Upper lobe of left lung (tissue), 6 donors: Measurements from ENCODE around the gene CISH. TPM values are rescaled to one million over a fixed set of nuclear protein-coding genes. Genes with fewer than 3 reads are reported as not detected.

ENCODE experiments used
- ATAC-seq, 2 donors: fragments of 200-7000 bp; cut with Tn5 transposase; one replicate each; pipeline ENCODE4 v1.9.1; 2022; ENCODE audit warnings: mild to moderate bottlenecking in 2 of 2, moderate library complexity in 2 of 2; ENCODE audit not compliant: low FRiP score in 2 of 2
- DNase-seq, 2 donors: peaks; one replicate each; pipeline ENCODE4 v3.0.0-alpha.2; 2019 to 2020
- H3K27ac ChIP-seq, 4 donors: fragments of 200-600 bp; sonication (generic); one replicate each; pipeline ENCODE4 v1.5.1; 2016 to 2019
- H3K27me3 ChIP-seq, 4 donors: fragments of 200-600 bp; sonication (generic); one replicate each; pipeline ENCODE4 v1.5.1; 2017 to 2019
- H3K36me3 ChIP-seq, 4 donors: fragments of 200-600 bp; sonication (generic); one replicate each; pipeline ENCODE4 v1.5.1; 2016 to 2019
- H3K4me1 ChIP-seq, 4 donors: fragments of 200-600 bp; sonication (generic); one replicate each; pipeline ENCODE4 v1.5.1; 2018 to 2019
- H3K4me3 ChIP-seq, 4 donors: fragments of 200-600 bp; sonication (generic); one replicate each; pipeline ENCODE4 v1.5.1; 2017 to 2019; ENCODE audit warnings: mild to moderate bottlenecking in 2 of 4, moderate library complexity in 1 of 4
- H3K9me3 ChIP-seq, 4 donors: fragments of 200-600 bp; sonication (generic); one replicate each; pipeline ENCODE4 v1.5.1; 2018 to 2019
- EP300 ChIP-seq, 4 donors: sonication (generic); formaldehyde crosslinking; IDR thresholded peaks; one replicate each; pipeline ENCODE4 v1.5.1; 2017; ENCODE audit warnings: antibody characterized with exemption in 4 of 4, control low read depth in 2 of 4
- POLR2A ChIP-seq, 4 donors: fragments of 450-650 bp; IDR thresholded peaks; one replicate each; pipeline ENCODE4 v1.5.1; 2016 to 2017; ENCODE audit warnings: antibody characterized with exemption in 4 of 4, mild to moderate bottlenecking in 2 of 4
- POLR2AphosphoS5 ChIP-seq, 2 donors: sonication (generic); formaldehyde crosslinking; IDR thresholded peaks; one replicate each; pipeline ENCODE4 v1.5.1; 2017; ENCODE audit warnings: antibody characterized with exemption in 2 of 2
- WGBS, 2 donors: methylation state at CpG; one replicate each; pipeline ENCODE4 v1.1.5; 2017 to 2018; 5-methylcytosine and 5-hydroxymethylcytosine counted together
- total RNA-seq, 6 donors: library from RNA; depleted of rRNA in 4 of 6; stranded (reverse); fragments of >200 nt in 4 of 6; gene quantifications; one replicate each; pipeline versions ENCODE4 v1.1.0 to v1.2.1, GENCODE V29; 2016 to 2021
- TF ChIP-seq, protein P1 (sequence below), 6 experiments: fragments of 450-650 bp in 4 of 6; fragments of 200-600 bp in 2 of 6; sonication (generic) in 2 of 6; IDR thresholded peaks; one replicate each; pipeline ENCODE4 v1.5.1; 2016 to 2019; ENCODE audit warnings: antibody characterized with exemption in 6 of 6
- donor health status: DM: no; HTN: no; CAD: no; lungs with moderate emphysema.
- donor health status: DM: no; HTN: yes; CAD: no; lungs with severe emphysema.

CISH gene
- total RNA-seq, 6 donors from 2014 or later, result 35.8 to 66.9 (median 43.1) TPM

DNA sequence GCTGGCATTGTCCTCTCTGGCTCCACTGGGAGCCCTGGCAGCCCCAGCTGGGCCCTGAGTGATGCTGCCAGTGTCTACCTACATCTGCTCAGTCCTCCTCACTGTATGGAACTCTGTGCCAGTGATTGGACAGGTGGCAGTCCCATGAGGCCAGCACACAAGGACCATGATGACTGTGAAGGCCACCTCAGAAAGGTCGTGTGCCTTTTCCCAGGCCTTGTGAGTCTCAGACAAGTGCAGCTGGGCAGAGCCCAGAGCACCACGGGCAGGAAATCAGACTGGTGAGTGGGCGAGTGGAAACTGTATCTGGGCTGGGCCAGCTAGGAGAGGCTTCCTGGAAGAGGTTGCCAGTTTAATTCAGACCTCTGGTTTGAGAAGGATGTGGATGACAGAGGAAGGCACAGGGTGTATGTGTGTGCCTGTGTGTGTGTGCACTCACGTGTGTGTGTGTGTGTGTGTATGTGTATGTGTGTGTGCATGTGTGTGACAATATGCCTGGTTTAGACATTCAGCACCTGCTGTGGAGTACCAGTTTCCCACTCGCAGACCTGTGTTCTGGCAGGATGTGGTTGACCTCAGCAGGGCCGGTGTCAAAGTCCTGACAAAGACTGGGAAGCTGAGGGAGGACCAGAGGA, 12.4 kb upstream of the CISH start:
- TF ChIP-seq POLR2A (IDR thresholded peaks at IDR 0.05), result no peak
- no peak for TF ChIP-seq EP300 (IDR thresholded peaks at IDR 0.05)
- TF ChIP-seq POLR2AphosphoS5 (IDR thresholded peaks at IDR 0.05), result no peak
- TF ChIP-seq, protein P1, sequence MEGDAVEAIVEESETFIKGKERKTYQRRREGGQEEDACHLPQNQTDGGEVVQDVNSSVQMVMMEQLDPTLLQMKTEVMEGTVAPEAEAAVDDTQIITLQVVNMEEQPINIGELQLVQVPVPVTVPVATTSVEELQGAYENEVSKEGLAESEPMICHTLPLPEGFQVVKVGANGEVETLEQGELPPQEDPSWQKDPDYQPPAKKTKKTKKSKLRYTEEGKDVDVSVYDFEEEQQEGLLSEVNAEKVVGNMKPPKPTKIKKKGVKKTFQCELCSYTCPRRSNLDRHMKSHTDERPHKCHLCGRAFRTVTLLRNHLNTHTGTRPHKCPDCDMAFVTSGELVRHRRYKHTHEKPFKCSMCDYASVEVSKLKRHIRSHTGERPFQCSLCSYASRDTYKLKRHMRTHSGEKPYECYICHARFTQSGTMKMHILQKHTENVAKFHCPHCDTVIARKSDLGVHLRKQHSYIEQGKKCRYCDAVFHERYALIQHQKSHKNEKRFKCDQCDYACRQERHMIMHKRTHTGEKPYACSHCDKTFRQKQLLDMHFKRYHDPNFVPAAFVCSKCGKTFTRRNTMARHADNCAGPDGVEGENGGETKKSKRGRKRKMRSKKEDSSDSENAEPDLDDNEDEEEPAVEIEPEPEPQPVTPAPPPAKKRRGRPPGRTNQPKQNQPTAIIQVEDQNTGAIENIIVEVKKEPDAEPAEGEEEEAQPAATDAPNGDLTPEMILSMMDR (IDR thresholded peaks at IDR 0.05), result no peak
- Histone ChIP-seq H3K4me1 (peaks cover 63 to 80% (median 71%) of the 10 kb centered on the region in 4 donors), H3K4me3 (no peak overlapping the region), H3K9me3 (no peaks in the 10 kb centered on the region), H3K27me3 (no peaks in the 10 kb centered on the region), H3K27ac (peak overlapping the region in 3 of 4 donors; percentile 29 to 55 (median 49)), H3K36me3 (no peaks in the 10 kb centered on the region)
- DNase-seq (no peak), ATAC-seq (no peak)
- 38 to 48% methylated on average over 6 of the region's 6 CpGs for WGBS, 2 donors

DNA sequence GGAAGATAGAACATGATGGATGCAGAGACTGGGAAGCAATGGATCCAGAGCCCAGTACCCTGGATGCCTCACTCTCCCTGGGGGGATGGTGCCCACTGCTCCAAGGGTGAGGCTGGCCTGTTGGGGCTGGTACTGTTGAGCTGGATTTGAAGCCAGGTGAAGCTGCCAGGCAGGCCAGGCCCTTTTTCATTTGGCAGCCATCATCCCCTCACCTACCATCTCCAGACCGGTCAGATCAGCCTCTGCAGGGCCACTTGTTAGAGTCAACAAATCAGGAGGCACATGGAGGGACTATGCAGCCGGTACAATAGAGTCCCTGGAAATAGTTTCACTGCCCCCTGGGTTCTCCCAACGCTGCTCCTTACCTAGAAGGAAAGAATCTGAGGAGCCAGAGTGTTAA, 11.3 kb upstream of the CISH start:
- ATAC-seq, result no peak
- Histone ChIP-seq H3K27me3 (no peaks in the 10 kb centered on the region), H3K36me3 (no peaks in the 10 kb centered on the region), H3K4me3 (no peak overlapping the region), H3K4me1 (peaks cover 60 to 87% (median 78%) of the 10 kb centered on the region in 4 donors), H3K9me3 (no peaks in the 10 kb centered on the region), H3K27ac (no peak overlapping the region)
- WGBS, 2 donors, result 63 to 83% methylated on average over 3 of the region's 3 CpGs
- TF ChIP-seq POLR2A (IDR thresholded peaks at IDR 0.05), result no peak
- no peak for TF ChIP-seq POLR2AphosphoS5 (IDR thresholded peaks at IDR 0.05)
- TF ChIP-seq, protein P1 (IDR thresholded peaks at IDR 0.05), result no peak
- no peak for TF ChIP-seq EP300 (IDR thresholded peaks at IDR 0.05)
- DNase-seq, result peak in 1 of 2 donors; percentile 61

DNA sequence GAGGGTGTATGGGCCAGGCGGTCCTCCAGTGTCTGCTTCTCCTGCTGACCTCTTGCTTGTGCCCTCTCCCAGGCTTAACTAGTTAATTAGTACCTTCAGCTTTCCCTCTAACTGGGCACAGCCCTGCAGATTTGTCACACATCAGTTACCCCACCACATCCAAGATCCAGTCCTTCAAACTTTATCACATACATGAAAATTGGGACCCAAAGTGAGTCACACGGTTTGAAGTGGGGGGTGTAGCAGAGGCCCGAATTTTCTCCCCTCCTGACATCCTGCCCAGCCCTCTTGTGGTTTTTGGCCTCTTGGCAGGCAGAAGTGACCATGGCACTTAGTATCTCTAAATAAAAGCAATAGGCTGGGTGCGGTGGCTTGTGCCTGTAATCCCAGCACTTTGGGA, 9.2 kb upstream of the CISH start:
- H3K4me1 ChIP-seq, result peaks cover 56 to 81% (median 73%) of the 10 kb centered on the region in 4 donors
- no peak for DNase-seq
- H3K4me3 ChIP-seq, result peak overlapping the region in 1 of 4 donors; percentile 14
- no peak for ATAC-seq
- H3K27me3 ChIP-seq, result no peaks in the 10 kb centered on the region
- no peaks in the 10 kb centered on the region for H3K9me3 ChIP-seq
- H3K27ac ChIP-seq, result peak overlapping the region; percentile 65 to 96 (median 78)
- H3K36me3 ChIP-seq, result no peaks in the 10 kb centered on the region
- WGBS, 2 donors, result 32 to 48% methylated on average over 4 of the region's 4 CpGs
- TF ChIP-seq POLR2A (IDR thresholded peaks at IDR 0.05) (no peak), POLR2AphosphoS5 (IDR thresholded peaks at IDR 0.05) (no peak), EP300 (IDR thresholded peaks at IDR 0.05) (no peak)
- TF ChIP-seq, protein P1 (IDR thresholded peaks at IDR 0.05), result no peak

DNA sequence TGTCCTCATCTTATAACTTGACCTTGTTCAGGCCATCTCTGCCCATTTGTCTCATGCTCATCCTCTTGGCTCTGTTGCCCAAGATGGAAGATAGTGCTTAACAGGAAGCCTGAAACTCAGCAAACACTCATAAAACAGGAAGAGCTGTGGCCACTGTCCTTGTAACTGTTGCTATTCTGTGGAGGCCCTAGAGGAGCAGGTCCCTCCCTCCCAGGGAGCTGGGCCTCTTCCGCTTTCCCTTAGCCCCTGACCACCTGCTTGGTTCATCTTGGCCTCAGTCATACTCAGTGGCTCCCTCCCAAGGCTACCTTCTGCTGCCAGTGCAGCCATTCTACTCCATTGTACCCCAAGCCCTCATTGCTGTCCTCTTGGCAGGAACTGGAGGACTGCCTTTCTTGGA, 8.8 kb upstream of the CISH start:
- peak in 1 of 2 donors; percentile 71 for DNase-seq
- ATAC-seq, result peak; percentile 0 to 3
- H3K4me1 ChIP-seq, result peaks cover 56 to 79% (median 71%) of the 10 kb centered on the region in 4 donors
- WGBS, 2 donors, result 86% methylated on average over 1 of the region's 1 CpG
- H3K27me3 ChIP-seq, result no peaks in the 10 kb centered on the region
- H3K9me3 ChIP-seq, result no peaks in the 10 kb centered on the region
- TF ChIP-seq, protein P1 (IDR thresholded peaks at IDR 0.05), result peak in 1 of 6 experiments; percentile 13
- TF ChIP-seq POLR2A (IDR thresholded peaks at IDR 0.05) (no peak), POLR2AphosphoS5 (IDR thresholded peaks at IDR 0.05) (peak in 1 of 2 donors; percentile 4)
- H3K4me3 ChIP-seq, result peak overlapping the region in 1 of 4 donors; percentile 14
- peak overlapping the region; percentile 65 to 96 (median 78) for H3K27ac ChIP-seq
- H3K36me3 ChIP-seq, result no peaks in the 10 kb centered on the region
